SK-N-SH (cell line): ENCODE results near the gene ITGA2B.
"Not testable (repeated sequence)": the region's sequence is repeated elsewhere in the genome, so short reads cannot be mapped to it uniquely, and the experiment has no call there.

Source experiments
- CTCF ChIP-seq: fragments of 200-600 bp; sonication (generic); IDR thresholded peaks from 2 replicates; pipeline ENCODE4 v1.6.1; 2017; ENCODE audit warnings: antibody characterized with exemption, mild to moderate bottlenecking, moderate library complexity
- EP300 ChIP-seq, 2 experiments: IDR thresholded peaks; 2 replicates each; pipeline versions ENCODE4 v1.4.0 to v1.6.1; 2012; ENCODE audit warnings: borderline replicate concordance in 1 of 2, low read depth in 1 of 2, low read length in 1 of 2
- FOSL2 ChIP-seq: IDR thresholded peaks from 2 replicates; pipeline ENCODE4 v1.4.0; 2012; ENCODE audit warnings: low read depth, mild to moderate bottlenecking, moderate library complexity, borderline replicate concordance
- FOXM1 ChIP-seq: IDR thresholded peaks from 2 replicates; pipeline ENCODE4 v1.4.0; 2012; ENCODE audit warnings: low read depth, mild to moderate bottlenecking
- GATA2 ChIP-seq: sonication (generic); formaldehyde crosslinking; IDR thresholded peaks from 2 replicates; pipeline ENCODE4 v1.5.0; 2020; ENCODE audit warnings: mild to moderate bottlenecking, missing genetic modification reagents
- PBX3 ChIP-seq: IDR thresholded peaks from 2 replicates; pipeline ENCODE4; 2012
- POLR2AphosphoS5 ChIP-seq: IDR thresholded peaks from 2 replicates; pipeline ENCODE4 v1.6.1; 2012; ENCODE audit warnings: low read depth, low read length
- RAD21 ChIP-seq: IDR thresholded peaks from 2 replicates; pipeline ENCODE4 v1.6.1; 2012; ENCODE audit warnings: mild to moderate bottlenecking, low read length
- RXRA ChIP-seq: IDR thresholded peaks from 2 replicates; pipeline ENCODE4 v1.4.0; 2012; ENCODE audit warnings: low read depth, mild to moderate bottlenecking, borderline replicate concordance
- SIN3A ChIP-seq: IDR thresholded peaks from 2 replicates; pipeline ENCODE4 v1.6.1; 2012; ENCODE audit warnings: low read depth, mild to moderate bottlenecking, low read length, moderate library complexity, borderline replicate concordance
- USF2 ChIP-seq: fragments of 150-350 bp; IDR thresholded peaks from 2 replicates; pipeline ENCODE4 v1.6.1; 2017; ENCODE audit warnings: antibody characterized with exemption, low read length, low read depth, borderline replicate concordance
- YY1 ChIP-seq: IDR thresholded peaks from 2 replicates; pipeline ENCODE4 v1.4.0; 2012; ENCODE audit warnings: low read depth, mild to moderate bottlenecking

- TF ChIP-seq RXRA; CTCF; FOSL2; RAD21; PBX3; POLR2AphosphoS5; USF2; EP300 (IDR thresholded peaks at IDR 0.05; ENCODE audit: borderline replicate concordance in 1 of 2, low read depth in 1 of 2, low read length in 1 of 2); FOXM1; GATA2 (CRISPR knock-in tag); YY1; SIN3A: not testable (repeated sequence)
These were observed 4.7 kb upstream of the ITGA2B start for GRCh38 chr17:44394112-44394511.
